ENCODE data around the gene ZSCAN32. TPM values are rescaled to one million over a fixed set of nuclear protein-coding genes. Genes with fewer than 3 reads are reported as not detected.

Gene ZSCAN32
- total RNA-seq, 1 donor from 2014 or later: 11.0 TPM

GRCh38 chr16:3358871-3359270, 41.9 kb downstream of the ZSCAN32 start:
- no peak for DNase-seq (ENCODE audit: low spot score)

DNA sequence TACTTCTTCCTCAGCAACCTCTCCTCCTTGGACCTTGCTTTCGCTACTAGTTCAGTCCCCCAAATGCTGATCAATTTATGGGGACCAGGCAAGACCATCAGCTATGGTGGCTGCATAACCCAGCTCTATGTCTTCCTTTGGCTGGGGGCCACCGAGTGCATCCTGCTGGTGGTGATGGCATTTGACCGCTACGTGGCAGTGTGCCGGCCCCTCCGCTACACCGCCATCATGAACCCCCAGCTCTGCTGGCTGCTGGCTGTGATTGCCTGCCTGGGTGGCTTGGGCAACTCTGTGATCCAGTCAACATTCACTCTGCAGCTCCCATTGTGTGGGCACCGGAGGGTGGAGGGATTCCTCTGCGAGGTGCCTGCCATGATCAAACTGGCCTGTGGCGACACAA, 44.7 kb downstream of the ZSCAN32 start:
- no peak for DNase-seq (ENCODE audit: low spot score)

- DNase-seq (ENCODE audit: low spot score): no peak
Observed at GRCh38 chr16:3355589-3355988, 45.2 kb downstream of the ZSCAN32 start, which contains the start of gene OR2C1. OR2C1 (plus strand) TSS chr16:3355889; CDS start chr16:3355941, 52 bp downstream.

GRCh38 chr16:3349175-3349574, 51.6 kb downstream of the ZSCAN32 start:
- DNase-seq (ENCODE audit: low spot score): no peak

DNA sequence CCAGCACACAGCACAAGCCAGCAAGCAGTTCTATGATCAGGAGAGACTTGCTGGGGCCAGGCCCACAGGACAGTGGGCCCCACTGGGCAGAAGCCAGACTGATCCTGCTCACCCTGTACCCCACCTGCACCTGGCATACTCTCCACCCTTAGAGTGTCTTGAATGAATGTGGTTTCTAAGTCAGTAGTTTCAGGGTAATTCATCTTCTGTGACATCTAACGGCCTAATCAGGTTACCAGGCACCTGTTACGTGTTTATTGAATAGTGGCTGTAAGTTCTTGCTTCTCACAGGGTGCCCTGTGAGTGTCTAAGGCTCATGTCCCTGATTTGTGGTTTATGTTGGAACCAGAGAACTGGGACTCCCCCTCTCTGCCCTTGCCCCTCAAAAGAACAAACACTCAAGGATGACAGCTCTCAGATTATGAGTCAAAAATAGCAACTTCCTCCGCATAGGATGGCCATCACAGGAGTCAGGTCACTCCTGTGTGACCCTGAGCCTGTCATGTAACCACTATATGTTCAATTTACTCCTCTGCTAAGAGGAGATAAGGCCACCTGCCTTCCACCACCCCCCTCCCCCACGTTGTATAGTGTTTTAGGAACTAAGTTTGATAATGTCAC, 52.1 kb downstream of the ZSCAN32 start:
- no peak for DNase-seq (ENCODE audit: low spot score)

DNA sequence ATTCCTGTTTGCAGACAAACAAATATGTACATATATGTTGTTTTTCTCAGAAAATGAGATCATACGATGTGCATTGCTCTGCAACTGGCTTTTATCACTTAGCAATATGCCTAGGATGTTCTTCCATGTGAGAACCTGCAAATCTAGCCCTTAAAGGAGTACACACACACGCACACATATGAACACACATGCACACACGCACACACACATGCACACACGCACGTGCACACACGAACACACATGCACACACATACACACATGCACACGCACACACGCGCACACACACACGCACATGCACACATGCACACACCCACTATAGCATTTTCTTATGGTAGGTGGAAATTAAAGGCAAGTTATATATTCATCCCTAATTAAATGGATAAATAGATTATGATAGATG, 53.2 kb downstream of the ZSCAN32 start:
- no peak for DNase-seq (ENCODE audit: low spot score)

DNA sequence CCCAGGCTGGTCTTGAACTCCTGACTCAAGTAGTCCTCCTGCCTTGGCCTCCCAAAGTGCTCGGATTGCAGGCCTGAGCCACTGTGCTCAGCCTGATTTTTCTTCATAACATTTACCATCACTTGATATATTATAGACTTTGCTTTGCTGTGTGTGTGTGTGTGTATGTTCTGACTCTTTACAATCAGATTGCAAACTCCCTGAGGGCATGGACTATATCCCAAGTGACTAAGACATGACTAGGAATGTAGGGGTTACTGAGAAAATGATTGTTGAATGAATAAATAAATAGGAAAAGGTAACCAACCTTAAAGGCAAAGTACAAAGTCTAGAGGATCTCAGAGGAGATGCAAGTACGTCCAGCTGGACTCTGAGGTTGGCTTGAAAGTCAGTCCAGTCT, 54.8 kb downstream of the ZSCAN32 start:
- DNase-seq (ENCODE audit: low spot score): no peak

Other genes starting within 250 kb of the ZSCAN32 start
- gene OR1F1, start 212.8 kb downstream of the ZSCAN32 start, total RNA-seq: not detected
- 8.4 TPM for gene ZNF200, start 165.8 kb downstream of the ZSCAN32 start, total RNA-seq
- gene MEFV, start 144.4 kb downstream of the ZSCAN32 start, total RNA-seq: 6.0 TPM
- 25.9 TPM for gene ZNF263, start 117.5 kb downstream of the ZSCAN32 start, total RNA-seq
- 5.2 TPM for gene TIGD7, start 95.6 kb downstream of the ZSCAN32 start, total RNA-seq
- gene ZNF75A, start 95.5 kb downstream of the ZSCAN32 start, total RNA-seq: 17.9 TPM
- gene OR2C1, start 45.1 kb downstream of the ZSCAN32 start, total RNA-seq: not detected
- 7.6 TPM for gene ZNF174, start 211 bp upstream of the ZSCAN32 start, total RNA-seq
- 2.4 TPM for gene ZNF597, start 42.5 kb upstream of the ZSCAN32 start, total RNA-seq
- gene NAA60, start 42.7 kb upstream of the ZSCAN32 start, total RNA-seq: 39.1 TPM
- not detected for gene C16orf90, start 94.5 kb upstream of the ZSCAN32 start, total RNA-seq
- gene CLUAP1, start 100.0 kb upstream of the ZSCAN32 start, total RNA-seq: 20.0 TPM
- gene NLRC3, start 176.4 kb upstream of the ZSCAN32 start, total RNA-seq: 1.2 TPM
- 4.4 TPM for gene SLX4, start 210.6 kb upstream of the ZSCAN32 start, total RNA-seq

All from mesenteric fat pad (tissue), 1 donor.